B cell (primary cell): ENCODE data around the gene CCDC7. TPM values are rescaled to one million over a fixed set of nuclear protein-coding genes. Genes with fewer than 3 reads are reported as not detected.

Source experiments
- ATAC-seq: fragments of 200-7000 bp; cut with Tn5 transposase; one replicate; pipeline ENCODE4 v1.10.0; 2021; ENCODE audit warnings: low read depth, mild to moderate bottlenecking, moderate number of reproducible peaks, moderate library complexity
- CTCF ChIA-PET: fragments of 350-600 bp; sonication (Branson Sonifier 250); formaldehyde crosslinking; loops from one replicate; lab custom pipeline; 2021; ENCODE audit warnings: antibody characterized with exemption, inconsistent platforms; lab: Charles Lee
- POLR2A ChIA-PET: fragments of 350-600 bp; sonication (Branson Sonifier 250); formaldehyde crosslinking; loops from one replicate; lab custom pipeline; 2021; ENCODE audit warnings: antibody characterized with exemption; lab: Charles Lee
- DNase-seq: peaks from one replicate; pipeline ENCODE4 v3.0.0; 2013
- H2AFZ ChIP-seq: 2 replicates; pipeline ENCODE4 v1.6.1; 2012; ENCODE audit warnings: mild to moderate bottlenecking, low read depth, low read length; ENCODE audit not compliant: insufficient read depth, poor library complexity, severe bottlenecking
- H3K27ac ChIP-seq, 2 donors: 1 replicate in 1 of 2; 2 replicates in 1 of 2; pipeline ENCODE4 v1.5.1; 2012 to 2013; ENCODE audit warnings: low read length in 2 of 2, mild to moderate bottlenecking in 2 of 2, moderate library complexity in 1 of 2
- H3K27me3 ChIP-seq, 4 experiments: fragments of 200-600 bp in 1 of 4; sonication (generic) in 1 of 4; replicated peaks in 1 of 4; 1 replicate in 2 of 4; 2 replicates in 2 of 4; pipeline versions ENCODE4 v1.6.1 to v1.7.0; 2013 to 2016; ENCODE audit warnings: low read length in 3 of 4, mild to moderate bottlenecking in 2 of 4, mixed read lengths in 1 of 4, moderate library complexity in 1 of 4; ENCODE audit not compliant: insufficient read depth in 4 of 4, control insufficient read depth in 3 of 4; ENCODE audit errors: control extremely low read depth in 1 of 4
- H3K36me3 ChIP-seq, 2 experiments: replicated peaks in 1 of 2; 1 replicate in 1 of 2; 2 replicates in 1 of 2; pipeline versions ENCODE4 v1.6.1 to v1.7.1; 2013; ENCODE audit warnings: low read length in 1 of 2; ENCODE audit not compliant: insufficient read depth in 2 of 2, control insufficient read depth in 1 of 2; ENCODE audit errors: control extremely low read depth in 1 of 2, extremely low read depth in 1 of 2
- H3K4me1 ChIP-seq, 2 donors: fragments of 200-600 bp in 1 of 2; sonication (generic) in 1 of 2; 1 replicate in 1 of 2; 2 replicates in 1 of 2; pipeline versions ENCODE4 v1.5.1 to v1.6.1; 2013 to 2017; ENCODE audit warnings: low read length in 2 of 2; ENCODE audit not compliant: control insufficient read depth in 2 of 2, insufficient read depth in 2 of 2
- H3K4me2 ChIP-seq: replicated peaks from 2 replicates; pipeline ENCODE3; 2012; ENCODE audit warnings: mild to moderate bottlenecking, low read depth, low read length; ENCODE audit not compliant: poor library complexity, severe bottlenecking
- H3K4me3 ChIP-seq, 5 experiments: fragments of 200-600 bp in 1 of 5; sonication (generic) in 1 of 5; 1 replicate in 3 of 5; 2 replicates in 2 of 5; pipeline versions ENCODE4 v1.5.1 to v1.7.0; 2011 to 2016; ENCODE audit warnings: low read length in 4 of 5, mild to moderate bottlenecking in 4 of 5, low read depth in 2 of 5, control low read depth in 1 of 5, moderate library complexity in 1 of 5; ENCODE audit not compliant: insufficient read depth in 1 of 5; ENCODE audit errors: control extremely low read depth in 1 of 5, extremely low read depth in 1 of 5
- H3K79me2 ChIP-seq: fragments of 200-600 bp; sonication (generic); one replicate; pipeline ENCODE4 v1.6.0; 2016; ENCODE audit warnings: low read length; ENCODE audit not compliant: control insufficient read depth, insufficient read depth
- H3K9ac ChIP-seq: fragments of 200-600 bp; sonication (generic); 2 replicates; pipeline ENCODE4 v1.6.1; 2017; ENCODE audit warnings: mild to moderate bottlenecking, low read length, moderate library complexity
- H3K9me3 ChIP-seq, 3 donors: one replicate each; pipeline versions ENCODE4 v1.6.1 to v1.7.1; 2013; ENCODE audit warnings: low read length in 2 of 3; ENCODE audit not compliant: control insufficient read depth in 2 of 3, insufficient read depth in 1 of 3; ENCODE audit errors: control extremely low read depth in 1 of 3
- H4K20me1 ChIP-seq: 2 replicates; pipeline ENCODE4 v1.6.0; 2012; ENCODE audit warnings: mild to moderate bottlenecking, low read length; ENCODE audit not compliant: insufficient read depth, control insufficient read depth, poor library complexity, severe bottlenecking
- H3K27ac Mint-ChIP-seq: one replicate; pipeline ENCODE4 v1.8.0; 2021; ENCODE audit warnings: mixed read lengths
- H3K27me3 Mint-ChIP-seq: one replicate; pipeline ENCODE4 v1.8.0; 2021; ENCODE audit warnings: mixed read lengths
- H3K4me1 Mint-ChIP-seq: one replicate; pipeline ENCODE4 v1.8.0; 2021; ENCODE audit warnings: mixed read lengths
- H3K4me3 Mint-ChIP-seq: one replicate; pipeline ENCODE4 v1.8.0; 2021; ENCODE audit warnings: mixed read lengths
- H3K9me3 Mint-ChIP-seq: one replicate; pipeline ENCODE4 v1.8.0; 2022; ENCODE audit warnings: mixed read lengths; ENCODE audit not compliant: insufficient read depth
- CTCF ChIP-seq: fragments of 200-600 bp; IDR thresholded peaks from one replicate; pipeline ENCODE4 v1.8.0; 2022; ENCODE audit warnings: antibody characterized with exemption, mild to moderate bottlenecking
- EZH2 ChIP-seq: IDR thresholded peaks from 2 replicates; pipeline ENCODE4 v1.6.1; 2012; ENCODE audit warnings: borderline replicate concordance, low read depth, mild to moderate bottlenecking, moderate library complexity, low read length; ENCODE audit not compliant: insufficient read depth, poor library complexity, severe bottlenecking
- WGBS: methylation state at CpG from one replicate; pipeline ENCODE4 v1.1.5; 2013; ENCODE audit warnings: missing lambda C conversion rate; ENCODE audit not compliant: insufficient coverage; 5-methylcytosine and 5-hydroxymethylcytosine counted together
- intact Hi-C: fragments of 100-400 bp; cut with micrococcal nuclease; formaldehyde crosslinking; loops from one replicate; pipeline ENCODE4 v1.10.0; 2022
- polyA plus RNA-seq: library from polyadenylated mRNA; depleted of rRNA; stranded (reverse); fragments of >200 nt; gene quantifications from 2 replicates; pipeline ENCODE4 v1.2.3, GENCODE V29; 2012
- total RNA-seq, 2 donors: library from RNA; stranded (reverse); fragments of 120-200 nt in 1 of 2; gene quantifications; 1 replicate in 1 of 2; 2 replicates in 1 of 2; pipeline versions ENCODE4 v1.2.3 to v1.2.4, GENCODE V29; 2013 to 2022

The CCDC7 gene
- total and polyA plus RNA-seq, 2 donors (not counting 1 experiment from before 2014, with no cell fraction given) = 2.6 to 26.6 TPM

DNA sequence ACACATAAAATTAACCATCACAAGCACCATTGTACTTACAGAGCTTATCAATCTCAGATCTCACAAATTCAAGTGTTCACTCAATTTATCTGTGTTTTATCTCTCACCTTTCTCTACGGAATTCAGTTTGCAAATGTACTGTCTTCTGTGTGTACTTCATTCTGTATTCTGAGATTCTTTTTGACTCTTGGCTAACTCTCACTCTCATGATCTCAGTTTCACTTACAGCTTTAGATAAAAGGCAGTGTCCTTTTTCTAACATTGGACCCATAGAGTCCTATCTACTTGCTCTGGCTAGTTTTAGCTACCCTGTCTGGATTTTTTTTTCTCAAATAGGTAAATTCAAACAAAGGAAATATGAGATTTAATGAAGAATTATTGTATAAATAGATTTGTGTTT is 176.0 kb downstream of the CCDC7 start:
- Histone ChIP-seq H4K20me1 (no peaks in the 10 kb centered on the region), H3K27ac (no peak overlapping the region), H3K36me3 (no peaks in the 10 kb centered on the region), H3K9me3 (peaks cover 0 to 4% (median 2%) of the 10 kb centered on the region in 3 donors), H3K4me2 (no peak overlapping the region), H3K79me2 (no peaks in the 10 kb centered on the region), H3K4me3 (no peak overlapping the region), H3K27me3 (no peaks in the 10 kb centered on the region), H3K4me1 (no peaks in the 10 kb centered on the region), H2AFZ (no peak overlapping the region), H3K9ac (no peak overlapping the region)
- H3K27me3 Mint-ChIP-seq = no peaks in the 10 kb centered on the region
- DNase-seq = no peak
- TF ChIP-seq EZH2 (no peak), CTCF (no peak)
- 100% methylated on average over 1 of the region's 1 CpG for WGBS
- ATAC-seq = no peak
- intact Hi-C loops = no loop called here
- H3K9me3 Mint-ChIP-seq = peaks cover 10% of the 10 kb centered on the region
- ChIA-PET CTCF (no interaction called here), POLR2A (no interaction called here)
- H3K4me1 Mint-ChIP-seq = no peaks in the 10 kb centered on the region
- no peak overlapping the region for H3K4me3 Mint-ChIP-seq
- no peak overlapping the region for H3K27ac Mint-ChIP-seq

GRCh38 chr10:32622409-32622808 is 176.5 kb downstream of the CCDC7 start:
- no peaks in the 10 kb centered on the region for H3K4me1 Mint-ChIP-seq
- no peaks in the 10 kb centered on the region for H3K4me1 ChIP-seq
- peaks cover 0 to 2% (median 2%) of the 10 kb centered on the region in 3 donors for H3K9me3 ChIP-seq
- WGBS = no CpG with 5 or more reads among the region's 2 CpGs
- no peaks in the 10 kb centered on the region for H3K27me3 Mint-ChIP-seq
- no peak overlapping the region for H3K27ac Mint-ChIP-seq
- ATAC-seq (no peak), DNase-seq (no peak)
- no peak overlapping the region for H3K4me2 ChIP-seq
- H3K4me3 Mint-ChIP-seq = no peak overlapping the region
- no peaks in the 10 kb centered on the region for H4K20me1 ChIP-seq
- no peak overlapping the region for H3K9ac ChIP-seq
- H2AFZ ChIP-seq = no peak overlapping the region
- H3K36me3 ChIP-seq = no peaks in the 10 kb centered on the region
- TF ChIP-seq EZH2 (no peak), CTCF (no peak)
- H3K27ac ChIP-seq = no peak overlapping the region
- H3K27me3 ChIP-seq = no peaks in the 10 kb centered on the region
- H3K79me2 ChIP-seq = no peaks in the 10 kb centered on the region
- H3K4me3 ChIP-seq = no peak overlapping the region
- peaks cover 10% of the 10 kb centered on the region for H3K9me3 Mint-ChIP-seq
- ChIA-PET POLR2A (no interaction called here), CTCF (no interaction called here)
- intact Hi-C loops = no loop called here
